Erythroblast (primary cell): ENCODE results near the gene AP3M1.
"Not testable (repeated sequence)": the region's sequence is repeated elsewhere in the genome, so short reads cannot be mapped to it uniquely, and the experiment has no call there.

Experiments
- DNase-seq, 2 experiments: peaks; one replicate each; lab custom pipeline; 2025; lab: John Stamatoyannopoulos, UW
- GATA1 ChIP-seq: IDR thresholded peaks from 2 replicates; pipeline ENCODE4 v1.6.1; 2011; ENCODE audit warnings: low read depth, mild to moderate bottlenecking, control low read depth, low read length, moderate library complexity
- POLR2A ChIP-seq: IDR thresholded peaks from 2 replicates; pipeline ENCODE4 v1.6.1; 2011; ENCODE audit warnings: mild to moderate bottlenecking, low read length

The AP3M1 gene

GRCh38 chr10:74150204-74150989 is at the start of gene AP3M1:
TSS of gene AP3M1 (minus strand) at chr10:74150828. CDS start at chr10:74138379, 12,449 bp downstream.
- no peak for DNase-seq
- TF ChIP-seq GATA1 (no peak), POLR2A (peak; percentile 45)

GRCh38 chr10:74199315-74199714 is 48.7 kb upstream of the AP3M1 start:
- TF ChIP-seq GATA1 (no peak), POLR2A (no peak)
- DNase-seq, result no peak

GRCh38 chr10:74194999-74195398 is 44.4 kb upstream of the AP3M1 start:
- TF ChIP-seq GATA1, result no peak
- TF ChIP-seq POLR2A, result no peak
- no peak for DNase-seq

- TF ChIP-seq POLR2A (no peak), GATA1 (no peak)
- DNase-seq, result no peak
These were observed 43.9 kb upstream of the AP3M1 start for GRCh38 chr10:74194545-74194944.

- no peak for TF ChIP-seq POLR2A
- TF ChIP-seq GATA1, result no peak
- DNase-seq, result no peak
These were observed 39.9 kb upstream of the AP3M1 start for GRCh38 chr10:74190494-74190893.

GRCh38 chr10:74189999-74190421 is 39.4 kb upstream of the AP3M1 start:
- TF ChIP-seq POLR2A (no peak), GATA1 (no peak)
- DNase-seq, result peak; percentile 13 to 26

GRCh38 chr10:74188617-74189016 is 38.0 kb upstream of the AP3M1 start:
- DNase-seq, result not testable (repeated sequence)

- TF ChIP-seq POLR2A (no peak), GATA1 (no peak)
- DNase-seq, result no peak
These were observed 36.6 kb upstream of the AP3M1 start for GRCh38 chr10:74187237-74187636.

GRCh38 chr10:74186678-74187077 is 36.0 kb upstream of the AP3M1 start:
- no peak for TF ChIP-seq POLR2A
- TF ChIP-seq GATA1, result no peak
- no peak for DNase-seq

- DNase-seq, result peak in 1 of 2 experiments; percentile 9
- no peak for TF ChIP-seq POLR2A
These were observed 28.6 kb upstream of the AP3M1 start for GRCh38 chr10:74179111-74179710.

- TF ChIP-seq GATA1 (no peak), POLR2A (no peak)
These were observed 27.6 kb upstream of the AP3M1 start for GRCh38 chr10:74178042-74178791.

GRCh38 chr10:74177140-74177677 is 26.6 kb upstream of the AP3M1 start:
- peak; percentile 68 to 77 for DNase-seq
- TF ChIP-seq POLR2A (no peak), GATA1 (no peak)

More at GRCh38 chr10:74178042-74178791, 27.6 kb upstream of the AP3M1 start:
- DNase-seq, result no peak

GRCh38 chr10:74176380-74177139 is 25.9 kb upstream of the AP3M1 start:
- peak; percentile 96 to 97 for DNase-seq
- no peak for TF ChIP-seq GATA1
- TF ChIP-seq POLR2A, result peak; percentile 96
